NCI-H345 treated with DMSO at 0.1 percent for 48 hours (cell line): ENCODE results near the gene KRI1.

Experiments used
- DNase-seq: peaks from one replicate; lab custom pipeline; 2025; ENCODE audit not compliant: unreplicated experiment; lab: John Stamatoyannopoulos, UW

KRI1 gene

GRCh38 chr19:10518444-10519361 is 47.1 kb downstream of the KRI1 start:
- DNase-seq: no peak

GRCh38 chr19:10517760-10518443 is 47.9 kb downstream of the KRI1 start:
- no peak for DNase-seq

GRCh38 chr19:10517361-10517759 is 48.5 kb downstream of the KRI1 start, which contains the start of gene S1PR5:
Gene S1PR5, minus strand, starts transcription at chr19:10517447. Its CDS starts 2,436 bp downstream, at chr19:10515011.
- no peak for DNase-seq

- DNase-seq: no peak
Observed at GRCh38 chr19:10516671-10517286, 49.0 kb downstream of the KRI1 start.

GRCh38 chr19:10516064-10516385 is 49.8 kb downstream of the KRI1 start:
- no peak for DNase-seq

GRCh38 chr19:10514211-10515145 is 51.3 kb downstream of the KRI1 start:
- no peak for DNase-seq

- DNase-seq: no peak
Observed at GRCh38 chr19:10513223-10513622, 52.6 kb downstream of the KRI1 start.

- no peak for DNase-seq
Observed at GRCh38 chr19:10510301-10510802, 55.5 kb downstream of the KRI1 start.

GRCh38 chr19:10508707-10509106 is 57.1 kb downstream of the KRI1 start:
- no peak for DNase-seq

GRCh38 chr19:10508036-10508435 is 57.8 kb downstream of the KRI1 start:
- DNase-seq: no peak

GRCh38 chr19:10505583-10506229 is 60.1 kb downstream of the KRI1 start:
- DNase-seq: no peak
